GM18867 (cell line): ENCODE data around the gene TIMM13.
A peak's percentile ranks its signal among the peaks of the same experiment; 100 is the strongest.
"Not testable (repeated sequence)": the region's sequence is repeated elsewhere in the genome, so short reads cannot be mapped to it uniquely, and the experiment has no call there.

ENCODE experiments used
- ATAC-seq: cut with Tn5 transposase; IDR thresholded peaks from one replicate; pipeline ENCODE4 v1.9.1; 2021; ENCODE audit warnings: mild to moderate bottlenecking, moderate library complexity; ENCODE audit not compliant: unreplicated experiment

Gene TIMM13

GRCh38 chr19:2427429-2428320 lies at the start of gene TIMM13:
TSS of gene TIMM13 (minus strand) at chr19:2427586. CDS start at chr19:2427533, 53 bp downstream.
- peak; percentile 72 for ATAC-seq

- peak; percentile 20 for ATAC-seq
Observed at GRCh38 chr19:2476451-2477140, 49.2 kb upstream of the TIMM13 start.

DNA sequence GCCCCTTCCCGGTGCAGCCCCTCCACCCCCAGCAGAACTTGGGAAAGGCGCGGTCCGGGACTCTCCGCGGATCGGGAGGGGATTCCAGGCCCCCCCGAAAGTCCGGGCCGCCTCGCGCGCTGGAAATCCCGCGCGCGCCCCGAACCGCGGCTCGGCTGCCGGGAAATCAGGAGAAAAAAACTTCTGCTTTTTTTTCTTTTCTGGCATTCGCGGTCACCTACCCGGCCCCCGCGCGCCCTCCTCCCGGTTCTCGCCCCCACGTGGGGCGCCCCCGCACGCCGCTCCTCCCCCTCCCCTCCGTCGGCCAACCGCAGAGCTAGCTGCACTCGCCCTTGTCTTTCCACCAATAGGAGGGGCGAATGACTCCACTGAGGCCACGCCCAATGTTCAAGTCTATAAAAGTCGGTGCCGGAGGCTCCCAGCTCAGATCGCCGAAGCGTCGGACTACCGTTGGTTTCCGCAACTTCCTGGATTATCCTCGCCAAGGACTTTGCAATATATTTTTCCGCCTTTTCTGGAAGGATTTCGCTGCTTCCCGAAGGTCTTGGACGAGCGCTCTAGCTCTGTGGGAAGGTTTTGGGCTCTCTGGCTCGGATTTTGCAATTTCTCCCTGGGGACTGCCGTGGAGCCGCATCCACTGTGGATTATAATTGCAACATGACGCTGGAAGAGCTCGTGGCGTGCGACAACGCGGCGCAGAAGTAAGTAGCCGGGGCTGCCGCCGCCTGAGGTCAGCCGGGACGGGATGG lies 48.5 kb upstream of the TIMM13 start, which contains the start of gene GADD45B:
GADD45B (plus strand) TSS at position 426 of the 749 bp plus-strand sequence; CDS start at position 658, 232 bp downstream.
- peak; percentile 55 for ATAC-seq

DNA sequence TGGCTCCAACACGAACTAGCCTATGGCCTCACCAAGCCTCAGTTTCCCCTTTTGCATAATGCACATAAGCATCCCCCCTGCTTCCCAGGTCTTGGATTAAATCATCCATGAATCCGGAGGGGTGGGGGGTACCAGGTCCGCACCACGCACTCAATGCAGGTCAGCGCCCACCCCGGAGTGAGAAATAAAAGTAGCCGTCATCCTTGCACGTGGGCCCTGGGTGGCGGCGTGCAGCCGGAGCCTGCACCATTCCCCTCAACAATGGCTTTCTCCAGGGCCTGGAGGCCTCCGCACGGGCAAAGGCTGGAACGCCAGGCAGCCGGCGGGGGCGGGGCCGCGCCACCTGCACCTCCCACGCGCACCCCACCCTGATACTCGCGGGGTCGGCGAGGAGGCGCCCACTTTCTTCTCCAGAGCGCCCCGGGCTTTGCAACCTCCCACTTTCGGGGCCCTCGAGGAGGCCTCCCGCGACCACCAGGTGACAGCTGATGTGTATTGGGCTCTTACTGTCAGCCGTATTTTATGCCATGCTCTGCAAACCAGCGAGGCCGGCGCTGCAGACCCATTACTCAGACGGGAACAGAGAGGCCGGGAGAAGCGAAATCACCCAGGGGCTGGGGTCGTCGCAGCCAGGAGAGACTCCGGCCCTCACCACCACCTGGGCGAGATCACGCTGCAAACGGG lies 47.8 kb upstream of the TIMM13 start:
- ATAC-seq, result peak; percentile 6

- ATAC-seq, result peak; percentile 30
Observed at GRCh38 chr19:2474232-2475017, 47.0 kb upstream of the TIMM13 start.

DNA sequence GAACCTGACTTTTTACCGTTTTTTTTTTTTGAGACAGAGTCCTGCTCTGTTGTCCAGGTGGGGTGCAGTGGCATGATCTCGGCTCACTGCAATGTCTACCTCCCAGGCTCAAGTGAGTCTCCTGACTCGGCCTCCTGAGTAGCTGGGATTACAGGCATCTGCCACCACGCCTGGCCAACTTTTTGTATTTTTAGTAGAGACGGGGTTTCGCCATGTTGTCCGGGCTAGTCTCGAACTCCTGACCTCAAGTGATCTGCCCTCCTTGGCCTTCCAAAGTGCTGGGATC lies 42.5 kb upstream of the TIMM13 start:
- ATAC-seq, result not testable (repeated sequence)

DNA sequence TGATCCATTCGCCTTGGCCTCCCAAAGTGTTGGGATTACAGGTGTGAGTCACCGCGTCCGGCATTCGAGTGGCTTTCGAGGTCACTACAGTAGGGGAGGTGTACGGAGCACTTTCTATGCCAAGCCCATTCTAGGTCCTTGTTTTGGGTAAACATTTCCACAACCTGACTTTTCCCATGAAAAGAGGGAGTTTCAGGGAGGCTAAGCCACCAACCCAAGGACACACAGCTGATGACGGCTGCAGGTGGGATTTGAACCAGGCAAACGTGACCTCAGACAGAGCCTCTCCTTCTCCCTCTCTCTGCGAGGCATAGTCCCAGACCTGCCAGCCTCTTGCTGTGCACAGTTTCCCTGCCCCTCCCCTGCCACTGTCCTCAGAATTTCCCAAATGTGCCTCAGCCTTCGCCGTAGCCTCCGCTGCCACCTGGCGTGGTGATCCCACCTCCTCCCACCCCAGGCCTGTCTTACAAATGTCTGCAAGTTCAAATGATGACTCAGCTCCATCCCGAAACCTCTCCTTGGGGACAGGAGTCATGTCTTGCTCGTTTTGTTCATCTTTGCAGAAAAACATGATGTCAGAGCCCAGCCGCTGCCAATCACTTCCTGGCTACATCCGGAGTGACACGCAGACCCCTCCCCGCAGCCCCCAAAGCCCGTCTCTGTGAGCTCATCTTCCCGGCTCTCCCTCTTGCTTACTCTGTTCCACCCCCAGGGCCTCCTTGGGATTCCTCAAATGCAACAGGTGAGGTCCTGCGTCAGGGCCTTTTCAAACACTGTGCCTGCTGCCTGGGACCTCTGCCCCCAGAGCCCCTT lies 41.9 kb upstream of the TIMM13 start:
- ATAC-seq, result no peak

GRCh38 chr19:2468596-2468995 lies 41.2 kb upstream of the TIMM13 start:
- no peak for ATAC-seq

- ATAC-seq, result no peak
Observed at GRCh38 chr19:2464389-2464788, 37.0 kb upstream of the TIMM13 start.

DNA sequence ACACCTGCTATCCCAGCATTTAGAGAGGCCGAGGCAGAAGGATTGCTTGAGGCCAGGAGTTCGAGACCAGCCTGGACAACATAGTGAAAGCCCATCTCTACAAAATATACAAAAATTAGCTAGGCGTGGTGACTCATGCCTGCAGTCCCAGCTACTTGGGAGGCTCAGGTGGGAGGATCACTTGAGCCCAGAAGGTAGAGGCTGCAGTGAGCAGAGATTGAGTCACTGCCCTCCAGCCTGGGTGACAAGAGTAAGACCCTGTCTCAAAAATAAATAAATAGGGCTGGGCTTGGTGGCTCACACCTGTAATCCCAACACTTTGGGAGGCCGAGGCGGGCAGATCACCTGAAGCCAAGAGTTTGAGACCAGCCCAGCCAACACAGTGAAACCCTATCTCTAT lies 36.3 kb upstream of the TIMM13 start:
- ATAC-seq, result not testable (repeated sequence)

DNA sequence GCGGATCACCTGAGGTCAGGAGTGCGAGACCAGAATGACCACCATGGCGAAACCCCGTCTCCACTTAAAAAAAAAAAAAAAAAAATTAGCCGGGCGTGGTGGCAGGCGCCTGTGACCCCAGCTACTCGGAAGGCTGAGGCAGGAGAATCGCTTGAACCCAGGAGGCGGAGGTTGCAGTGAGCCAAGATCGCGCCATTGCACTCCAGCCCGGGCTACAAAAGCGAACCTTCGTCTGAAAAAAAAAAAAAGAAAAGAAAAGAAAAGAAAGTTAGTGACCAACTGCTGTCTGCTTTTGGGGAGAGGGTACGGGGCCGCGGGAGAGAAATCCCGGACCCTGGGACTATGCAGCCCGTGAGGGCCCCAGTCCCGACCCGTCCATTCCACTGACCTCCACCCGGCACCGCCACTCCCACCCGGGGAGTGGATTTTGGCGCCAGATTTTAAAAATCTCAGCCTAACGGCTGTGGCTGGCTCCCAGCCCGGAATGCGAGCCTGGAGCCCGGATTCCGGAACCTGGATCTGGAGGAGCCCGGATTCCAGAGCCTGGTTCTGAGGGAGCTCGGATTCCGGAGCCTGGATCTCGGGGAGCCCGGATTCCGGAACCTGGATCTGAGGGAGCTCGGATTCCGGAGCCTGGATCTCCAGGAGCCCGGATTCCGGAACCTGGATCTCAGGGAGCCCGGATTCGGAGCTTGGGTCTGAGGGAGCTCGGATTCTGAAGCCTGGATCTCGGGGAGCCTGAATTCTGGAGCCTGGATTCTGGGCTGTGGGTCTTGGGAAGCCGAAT lies 35.4 kb upstream of the TIMM13 start:
- no peak for ATAC-seq

DNA sequence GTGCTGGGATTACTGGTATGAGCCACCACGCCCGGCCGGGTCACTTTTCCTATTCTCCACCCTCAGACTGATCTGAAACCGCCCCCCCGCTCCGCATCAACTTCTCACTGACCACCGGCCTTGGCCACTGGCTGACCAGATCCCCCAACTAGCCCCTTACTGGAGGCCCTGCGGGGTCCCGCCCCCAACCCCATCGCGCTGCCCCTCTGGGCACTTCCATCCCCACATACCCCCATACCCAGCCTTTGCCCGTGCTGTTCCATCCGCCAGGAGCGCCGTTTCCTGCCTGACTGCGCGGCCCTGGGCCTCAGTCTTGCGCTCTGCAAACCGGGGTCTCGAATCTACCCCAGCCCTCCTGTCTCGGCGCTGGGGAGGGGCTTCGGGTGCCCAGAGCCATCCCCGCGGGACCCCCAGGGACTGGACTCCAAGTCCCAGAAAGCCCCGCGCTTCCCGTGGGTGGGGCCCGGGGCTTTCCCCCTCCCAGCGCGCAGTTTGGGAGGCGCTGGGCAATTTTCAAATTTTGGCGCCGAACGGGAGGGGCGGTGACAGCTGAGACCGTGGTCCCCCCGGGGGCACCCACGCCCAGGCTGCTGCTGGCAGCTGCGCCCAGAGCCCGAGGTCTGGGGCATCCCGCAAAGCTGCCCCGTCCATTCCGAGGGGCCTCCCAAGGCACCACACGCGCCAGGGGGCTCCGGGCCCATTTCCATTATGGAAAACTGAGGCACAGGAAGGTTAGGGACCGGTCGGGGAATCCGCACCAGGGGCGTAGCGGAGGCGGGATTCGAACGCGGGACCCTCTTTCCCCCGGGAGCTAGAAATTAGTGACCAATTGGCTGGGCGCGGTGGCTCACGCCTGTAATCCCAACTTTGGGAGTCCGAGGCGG lies 34.6 kb upstream of the TIMM13 start:
- ATAC-seq, result peak; percentile 44

- ATAC-seq, result no peak
Observed at GRCh38 chr19:2460245-2460644, 32.9 kb upstream of the TIMM13 start.

GRCh38 chr19:2458776-2459175 lies 31.4 kb upstream of the TIMM13 start:
- not testable (repeated sequence) for ATAC-seq

DNA sequence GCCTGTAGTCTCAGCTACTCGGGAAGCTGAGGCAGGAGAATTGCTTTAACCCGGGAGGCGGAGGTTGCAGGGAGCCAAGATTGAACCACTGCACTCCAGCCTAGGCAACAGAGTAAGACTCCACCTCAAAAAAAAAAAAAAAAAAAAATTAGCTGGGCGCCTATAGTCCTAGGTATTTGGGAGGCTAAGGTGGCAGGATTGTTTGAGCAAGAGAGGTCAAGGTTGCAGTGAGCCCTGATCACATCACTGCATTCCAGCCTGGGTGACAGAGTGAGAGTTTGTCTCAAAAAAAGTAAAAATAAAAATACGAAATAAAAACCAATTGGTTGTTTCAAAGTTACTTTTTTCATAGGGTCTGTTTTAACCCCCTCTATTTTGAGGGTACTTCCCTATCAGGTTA lies 30.7 kb upstream of the TIMM13 start:
- ATAC-seq, result no peak

DNA sequence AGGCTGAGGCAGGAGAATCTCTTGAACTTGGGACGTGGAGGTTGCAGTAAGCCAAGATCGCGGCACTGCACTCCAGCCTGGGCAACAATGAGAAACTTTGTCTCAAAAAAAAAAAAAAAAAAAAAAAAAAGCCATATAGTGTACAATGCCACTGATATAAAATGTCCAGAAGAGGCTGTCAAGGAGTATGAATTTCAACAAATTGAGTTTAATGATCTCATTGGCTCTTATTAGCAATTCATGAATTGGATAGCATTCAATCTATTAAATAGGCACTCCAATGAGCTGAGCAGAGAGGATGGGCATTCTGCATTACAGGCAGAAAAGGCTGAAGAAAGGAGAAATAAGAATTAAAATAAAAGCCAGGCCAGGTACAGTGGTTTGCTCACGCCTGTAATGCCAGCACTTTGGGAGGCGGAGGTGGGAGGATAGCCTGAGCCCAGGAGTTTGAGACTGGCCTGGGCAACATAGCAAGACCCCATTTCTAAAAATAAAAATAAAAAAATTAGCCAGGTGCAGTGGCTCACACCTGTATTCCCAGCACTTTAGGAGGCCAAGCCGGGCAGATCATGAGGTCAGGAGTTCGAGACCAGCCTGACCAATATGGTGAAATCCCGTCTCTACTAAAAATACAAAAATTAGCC lies 30.1 kb upstream of the TIMM13 start:
- ATAC-seq, result no peak
